ENCODE measurements around the gene KIF18B. TPM values are rescaled to one million over a fixed set of nuclear protein-coding genes. Genes with fewer than 3 reads are reported as not detected.

The KIF18B gene
- total RNA-seq, 6 experiments from 2014 or later = 0.20 to 0.99 (median 0.35) TPM

DNA sequence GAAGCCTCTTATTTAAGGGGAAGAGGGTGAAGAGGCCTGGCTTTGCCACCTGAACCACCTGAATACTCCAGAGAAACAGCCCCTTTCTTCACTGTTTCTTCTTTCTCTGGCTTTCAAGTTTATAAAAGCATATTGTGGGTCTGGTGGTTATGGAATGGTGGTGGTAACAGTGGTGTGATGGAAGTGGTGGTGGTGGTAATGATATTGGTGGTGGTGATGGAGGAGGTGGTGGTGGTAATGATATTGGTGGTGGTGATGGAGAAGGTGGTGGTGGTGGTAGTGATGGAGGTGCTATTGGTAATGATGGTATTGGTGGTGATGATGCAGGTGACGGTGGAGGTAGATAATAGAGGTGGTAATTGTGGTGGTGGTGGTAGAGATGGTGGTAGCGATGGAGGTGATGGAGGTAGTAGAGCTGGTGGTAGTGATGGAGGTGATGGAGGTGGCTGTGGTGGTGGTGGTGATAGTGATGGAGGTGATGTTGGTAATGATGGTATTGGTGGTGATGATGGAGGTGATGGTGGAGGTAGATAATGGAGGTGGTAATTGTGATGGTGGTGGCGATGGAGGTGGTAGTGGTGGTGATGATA is 34.6 kb upstream of the KIF18B start:
- Histone ChIP-seq H3K27ac (peak overlapping the region; percentile 91 to 99 (median 95)), H3K4me1 (peaks cover 1 to 13% (median 7%) of the 10 kb centered on the region in 4 donors), H3K36me3 (no peaks in the 10 kb centered on the region), H3K9me3 (no peaks in the 10 kb centered on the region), H3K4me3 (no peak overlapping the region), H3K27me3 (no peaks in the 10 kb centered on the region)
- intact Hi-C loops (cut with DNase I) = no loop called here
- ATAC-seq (no peak), DNase-seq (no peak)
- 94% methylated on average over 3 of the region's 3 CpGs for WGBS (ENCODE audit: insufficient coverage, low coverage, low lambda C conversion rate, missing lambda C conversion rate)
- TF ChIP-seq CTCF (IDR thresholded peaks at IDR 0.05) (no peak), POLR2A (IDR thresholded peaks at IDR 0.05) (no peak)

- H3K36me3 ChIP-seq = no peaks in the 10 kb centered on the region
- DNase-seq = peak; percentile 61 to 78 (median 73)
- peaks cover 1 to 13% (median 7%) of the 10 kb centered on the region in 4 donors for H3K4me1 ChIP-seq
- no peaks in the 10 kb centered on the region for H3K9me3 ChIP-seq
- peak overlapping the region in 2 of 3 donors; percentile 41 to 44 for H3K4me3 ChIP-seq
- intact Hi-C loops (cut with DNase I) = no loop called here
- no peaks in the 10 kb centered on the region for H3K27me3 ChIP-seq
- ATAC-seq = peak; percentile 82 to 89 (median 82)
- peak overlapping the region; percentile 91 to 99 (median 95) for H3K27ac ChIP-seq
- WGBS (ENCODE audit: insufficient coverage, low coverage, low lambda C conversion rate, missing lambda C conversion rate) = 18% methylated on average over 12 of the region's 12 CpGs
- TF ChIP-seq CTCF (IDR thresholded peaks at IDR 0.05) = no peak
- peak; percentile 31 for TF ChIP-seq POLR2A (IDR thresholded peaks at IDR 0.05)
These were observed 33.8 kb upstream of the KIF18B start for GRCh38 chr17:44981221-44981968.

GRCh38 chr17:44979426-44979995 is 31.9 kb upstream of the KIF18B start:
- TF ChIP-seq CTCF (IDR thresholded peaks at IDR 0.05) (no peak), POLR2A (IDR thresholded peaks at IDR 0.05) (no peak)
- no peaks in the 10 kb centered on the region for H3K27me3 ChIP-seq
- WGBS (ENCODE audit: insufficient coverage, low coverage, low lambda C conversion rate, missing lambda C conversion rate) = 57% methylated on average over 2 of the region's 9 CpGs
- ATAC-seq (no peak), DNase-seq (no peak)
- H3K27ac ChIP-seq = no peak overlapping the region
- intact Hi-C loops (cut with DNase I) = no loop called here
- H3K9me3 ChIP-seq = no peaks in the 10 kb centered on the region
- H3K4me3 ChIP-seq = no peak overlapping the region
- H3K36me3 ChIP-seq = no peaks in the 10 kb centered on the region
- peaks cover 1 to 13% (median 7%) of the 10 kb centered on the region in 4 donors for H3K4me1 ChIP-seq

DNA sequence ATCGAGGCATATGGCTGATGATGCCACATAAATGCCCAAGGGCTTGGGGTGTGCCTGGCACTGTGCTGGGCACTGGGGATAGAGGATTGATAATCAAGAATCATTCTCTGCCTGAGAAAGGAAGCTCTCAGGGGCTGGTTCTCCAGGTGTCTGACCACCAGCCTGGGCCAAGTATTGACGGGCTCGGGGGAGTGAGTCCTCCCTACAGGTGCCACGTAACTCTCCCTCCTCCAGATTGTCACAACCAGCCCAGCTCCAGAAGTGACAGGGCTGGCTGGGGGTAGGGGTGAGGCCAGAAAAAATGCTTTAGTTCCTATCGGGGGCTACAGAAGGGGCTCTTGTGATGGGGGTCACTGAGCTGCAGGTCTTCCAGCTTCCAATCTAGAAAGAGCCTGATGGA is 31.2 kb upstream of the KIF18B start:
- Histone ChIP-seq H3K4me3 (no peak overlapping the region), H3K9me3 (no peaks in the 10 kb centered on the region), H3K27ac (no peak overlapping the region), H3K27me3 (no peaks in the 10 kb centered on the region), H3K4me1 (peaks cover 1 to 13% (median 7%) of the 10 kb centered on the region in 4 donors), H3K36me3 (no peaks in the 10 kb centered on the region)
- TF ChIP-seq CTCF (IDR thresholded peaks at IDR 0.05) (no peak), POLR2A (IDR thresholded peaks at IDR 0.05) (no peak)
- intact Hi-C loops (cut with DNase I) = no loop called here
- no peak for ATAC-seq
- DNase-seq = no peak
- no CpG with 5 or more reads among the region's 5 CpGs for WGBS (ENCODE audit: insufficient coverage, low coverage, low lambda C conversion rate, missing lambda C conversion rate)

Measured in right lobe of liver (tissue), 6 donors.